ENCODE results near the gene BEND7.
"Not testable (repeated sequence)": the region's sequence is repeated elsewhere in the genome, so short reads cannot be mapped to it uniquely, and the experiment has no call there.

The BEND7 gene

GRCh38 chr10:13542533-13542932 lies 13.7 kb upstream of the BEND7 start:
- Histone ChIP-seq H3K36me3 (ENCODE audit: insufficient read depth, low read length) (no peaks in the 10 kb centered on the region), H3K27ac (ENCODE audit: low read depth, low read length) (no peak overlapping the region), H3K27me3 (ENCODE audit: insufficient read depth, low read length) (no peaks in the 10 kb centered on the region), H3K4me1 (ENCODE audit: insufficient read depth, low read length) (no peaks in the 10 kb centered on the region), H3K4me3 (ENCODE audit: low read length) (no peak overlapping the region), H3K9me3 (ENCODE audit: insufficient read depth, low read depth, low read length) (no peaks in the 10 kb centered on the region), H3K9ac (ENCODE audit: low read depth, low read length) (no peak overlapping the region)
- WGBS: 97% methylated on average over 5 of the region's 5 CpGs

- not testable (repeated sequence) for H3K4me1 ChIP-seq (ENCODE audit: insufficient read depth, low read length); H3K27me3 ChIP-seq (ENCODE audit: insufficient read depth, low read length)
- WGBS: 86% methylated on average over 9 of the region's 9 CpGs
Measured at GRCh38 chr10:13537985-13538384, 9.2 kb upstream of the BEND7 start.

GRCh38 chr10:13536674-13537366 lies 8.0 kb upstream of the BEND7 start:
- H3K27ac ChIP-seq (ENCODE audit: low read depth, low read length): no peak overlapping the region
- no peaks in the 10 kb centered on the region for H3K9me3 ChIP-seq (ENCODE audit: insufficient read depth, low read depth, low read length)
- no peaks in the 10 kb centered on the region for H3K27me3 ChIP-seq (ENCODE audit: insufficient read depth, low read length)
- no peaks in the 10 kb centered on the region for H3K4me1 ChIP-seq (ENCODE audit: insufficient read depth, low read length)
- H3K4me3 ChIP-seq (ENCODE audit: low read length): no peak overlapping the region
- no peak overlapping the region for H3K9ac ChIP-seq (ENCODE audit: low read depth, low read length)
- no peaks in the 10 kb centered on the region for H3K36me3 ChIP-seq (ENCODE audit: insufficient read depth, low read length)
- 65% methylated on average over 11 of the region's 11 CpGs for WGBS

More at GRCh38 chr10:13537985-13538384, 9.2 kb upstream of the BEND7 start:
- H3K9ac ChIP-seq (ENCODE audit: low read depth, low read length); H3K36me3 ChIP-seq (ENCODE audit: insufficient read depth, low read length); H3K4me3 ChIP-seq (ENCODE audit: low read length); H3K9me3 ChIP-seq (ENCODE audit: insufficient read depth, low read depth, low read length); H3K27ac ChIP-seq (ENCODE audit: low read depth, low read length): not testable (repeated sequence)

GRCh38 chr10:13535346-13535745 lies 6.5 kb upstream of the BEND7 start:
- no peaks in the 10 kb centered on the region for H3K36me3 ChIP-seq (ENCODE audit: insufficient read depth, low read length)
- H3K9me3 ChIP-seq (ENCODE audit: insufficient read depth, low read depth, low read length): no peaks in the 10 kb centered on the region
- no peak overlapping the region for H3K9ac ChIP-seq (ENCODE audit: low read depth, low read length)
- H3K4me1 ChIP-seq (ENCODE audit: insufficient read depth, low read length): no peaks in the 10 kb centered on the region
- peaks cover 8% of the 10 kb centered on the region for H3K27me3 ChIP-seq (ENCODE audit: insufficient read depth, low read length)
- no peak overlapping the region for H3K27ac ChIP-seq (ENCODE audit: low read depth, low read length)
- no peak overlapping the region for H3K4me3 ChIP-seq (ENCODE audit: low read length)
- WGBS: 94% methylated on average over 4 of the region's 4 CpGs

GRCh38 chr10:13529714-13529973 lies 830 bp upstream of the BEND7 start:
- Histone ChIP-seq H3K27me3 (ENCODE audit: insufficient read depth, low read length) (peaks cover 58% of the 10 kb centered on the region), H3K27ac (ENCODE audit: low read depth, low read length) (no peak overlapping the region), H3K4me1 (ENCODE audit: insufficient read depth, low read length) (peaks cover 18% of the 10 kb centered on the region), H3K9me3 (ENCODE audit: insufficient read depth, low read depth, low read length) (no peaks in the 10 kb centered on the region), H3K4me3 (ENCODE audit: low read length) (peak overlapping the region; percentile 59), H3K9ac (ENCODE audit: low read depth, low read length) (no peak overlapping the region), H3K36me3 (ENCODE audit: insufficient read depth, low read length) (no peaks in the 10 kb centered on the region)
- 66% methylated on average over 8 of the region's 8 CpGs for WGBS

- H3K9ac ChIP-seq (ENCODE audit: low read depth, low read length): peak overlapping the region; percentile 39; the same call in 1 of the 2 replicates
- H3K36me3 ChIP-seq (ENCODE audit: insufficient read depth, low read length): no peaks in the 10 kb centered on the region
- H3K27ac ChIP-seq (ENCODE audit: low read depth, low read length): no peak overlapping the region
- H3K9me3 ChIP-seq (ENCODE audit: insufficient read depth, low read depth, low read length): no peaks in the 10 kb centered on the region
- peaks cover 59% of the 10 kb centered on the region for H3K27me3 ChIP-seq (ENCODE audit: insufficient read depth, low read length)
- WGBS: under 1% methylated on average over 104 of the region's 104 CpGs
- H3K4me1 ChIP-seq (ENCODE audit: insufficient read depth, low read length): peaks cover 18% of the 10 kb centered on the region
- H3K4me3 ChIP-seq (ENCODE audit: low read length): peak overlapping the region; percentile 52
Measured at GRCh38 chr10:13528123-13528874, 515 bp downstream of the BEND7 start.

GRCh38 chr10:13527864-13528122 lies 1.0 kb downstream of the BEND7 start:
- H3K9ac ChIP-seq (ENCODE audit: low read depth, low read length): no peak overlapping the region
- H3K4me1 ChIP-seq (ENCODE audit: insufficient read depth, low read length): peaks cover 18% of the 10 kb centered on the region
- peak overlapping the region; percentile 52 for H3K4me3 ChIP-seq (ENCODE audit: low read length)
- no peak overlapping the region for H3K27ac ChIP-seq (ENCODE audit: low read depth, low read length)
- H3K36me3 ChIP-seq (ENCODE audit: insufficient read depth, low read length): no peaks in the 10 kb centered on the region
- H3K27me3 ChIP-seq (ENCODE audit: insufficient read depth, low read length): peaks cover 59% of the 10 kb centered on the region
- 1% methylated on average over 5 of the region's 5 CpGs for WGBS
- H3K9me3 ChIP-seq (ENCODE audit: insufficient read depth, low read depth, low read length): no peaks in the 10 kb centered on the region

GRCh38 chr10:13526948-13527863 lies 1.6 kb downstream of the BEND7 start:
- no peak overlapping the region for H3K27ac ChIP-seq (ENCODE audit: low read depth, low read length)
- peaks cover 18% of the 10 kb centered on the region for H3K4me1 ChIP-seq (ENCODE audit: insufficient read depth, low read length)
- peaks cover 59% of the 10 kb centered on the region for H3K27me3 ChIP-seq (ENCODE audit: insufficient read depth, low read length)
- H3K4me3 ChIP-seq (ENCODE audit: low read length): peak overlapping the region; percentile 52
- H3K36me3 ChIP-seq (ENCODE audit: insufficient read depth, low read length): no peaks in the 10 kb centered on the region
- 30% methylated on average over 9 of the region's 10 CpGs for WGBS
- no peaks in the 10 kb centered on the region for H3K9me3 ChIP-seq (ENCODE audit: insufficient read depth, low read depth, low read length)
- H3K9ac ChIP-seq (ENCODE audit: low read depth, low read length): no peak overlapping the region

GRCh38 chr10:13525663-13526062 lies 3.2 kb downstream of the BEND7 start:
- no peak overlapping the region for H3K9ac ChIP-seq (ENCODE audit: low read depth, low read length)
- no peaks in the 10 kb centered on the region for H3K9me3 ChIP-seq (ENCODE audit: insufficient read depth, low read depth, low read length)
- 88% methylated on average over 3 of the region's 3 CpGs for WGBS
- peaks cover 53% of the 10 kb centered on the region for H3K27me3 ChIP-seq (ENCODE audit: insufficient read depth, low read length)
- H3K27ac ChIP-seq (ENCODE audit: low read depth, low read length): no peak overlapping the region
- H3K4me3 ChIP-seq (ENCODE audit: low read length): no peak overlapping the region
- peaks cover 18% of the 10 kb centered on the region for H3K4me1 ChIP-seq (ENCODE audit: insufficient read depth, low read length)
- H3K36me3 ChIP-seq (ENCODE audit: insufficient read depth, low read length): no peaks in the 10 kb centered on the region

- H3K4me3 ChIP-seq (ENCODE audit: low read length): no peak overlapping the region
- no peaks in the 10 kb centered on the region for H3K36me3 ChIP-seq (ENCODE audit: insufficient read depth, low read length)
- H3K27me3 ChIP-seq (ENCODE audit: insufficient read depth, low read length): peaks cover 15% of the 10 kb centered on the region
- H3K4me1 ChIP-seq (ENCODE audit: insufficient read depth, low read length): peaks cover 4% of the 10 kb centered on the region; the same call in 1 of the 2 replicates
- H3K27ac ChIP-seq (ENCODE audit: low read depth, low read length): no peak overlapping the region
- WGBS: 90% methylated on average over 7 of the region's 7 CpGs
- H3K9ac ChIP-seq (ENCODE audit: low read depth, low read length): no peak overlapping the region
- no peaks in the 10 kb centered on the region for H3K9me3 ChIP-seq (ENCODE audit: insufficient read depth, low read depth, low read length)
Measured at GRCh38 chr10:13521026-13521425, 7.8 kb downstream of the BEND7 start.

GRCh38 chr10:13520194-13520593 lies 8.6 kb downstream of the BEND7 start:
- H3K36me3 ChIP-seq (ENCODE audit: insufficient read depth, low read length): no peaks in the 10 kb centered on the region
- WGBS: 84% methylated on average over 8 of the region's 8 CpGs
- 0 out of 2 replicates have a peak, but pooled peaks cover 3% of the 10 kb centered on the region for H3K4me1 ChIP-seq (ENCODE audit: insufficient read depth, low read length)

More at GRCh38 chr10:13520194-13520593, 8.6 kb downstream of the BEND7 start:
- H3K27ac ChIP-seq (ENCODE audit: low read depth, low read length): no peak overlapping the region
- no peak overlapping the region for H3K4me3 ChIP-seq (ENCODE audit: low read length)
- H3K9me3 ChIP-seq (ENCODE audit: insufficient read depth, low read depth, low read length): no peaks in the 10 kb centered on the region
- H3K9ac ChIP-seq (ENCODE audit: low read depth, low read length): no peak overlapping the region
- peaks cover 7% of the 10 kb centered on the region; the same call in 1 of the 2 replicates for H3K27me3 ChIP-seq (ENCODE audit: insufficient read depth, low read length)
